Mesenchymal stem cell (in vitro differentiated cells and primary cell): Measurements from ENCODE around the gene MTCL1.

ENCODE experiments used
- DNase-seq: peaks from one replicate; pipeline ENCODE4 v3.0.0-alpha.2; 2013
- H2AFZ ChIP-seq: one replicate; pipeline ENCODE4 v1.6.1; 2013; ENCODE audit warnings: low read depth, mild to moderate bottlenecking, control low read depth, inconsistent platforms, low read length, moderate library complexity
- H2AK5ac ChIP-seq: 2 replicates; pipeline ENCODE4 v1.6.1; 2013; ENCODE audit warnings: low read length, moderate library complexity, mild to moderate bottlenecking, inconsistent platforms; ENCODE audit not compliant: severe bottlenecking
- H2BK120ac ChIP-seq: one replicate; pipeline ENCODE4 v1.6.1; 2013; ENCODE audit warnings: low read depth, mild to moderate bottlenecking, inconsistent platforms, low read length, moderate library complexity
- H2BK12ac ChIP-seq, 2 experiments: one replicate each; pipeline ENCODE4 v1.6.1; 2013; ENCODE audit warnings: inconsistent platforms in 2 of 2, low read length in 2 of 2, mild to moderate bottlenecking in 2 of 2, moderate library complexity in 2 of 2, control low read depth in 1 of 2
- H2BK15ac ChIP-seq: one replicate; pipeline ENCODE4 v1.6.1; 2013; ENCODE audit warnings: mild to moderate bottlenecking, low read depth, inconsistent platforms; ENCODE audit not compliant: poor library complexity, severe bottlenecking
- H2BK5ac ChIP-seq: 2 replicates; pipeline ENCODE4 v1.6.1; 2013; ENCODE audit warnings: low read depth, mild to moderate bottlenecking, low read length, control low read depth, inconsistent platforms; ENCODE audit not compliant: poor library complexity, severe bottlenecking
- H3K14ac ChIP-seq, 2 experiments: one replicate each; pipeline ENCODE4 v1.6.1; 2013; ENCODE audit warnings: inconsistent platforms in 2 of 2, low read length in 2 of 2, control low read depth in 1 of 2, mild to moderate bottlenecking in 1 of 2, moderate library complexity in 1 of 2
- H3K18ac ChIP-seq, 2 experiments: one replicate each; pipeline ENCODE4 v1.6.1; 2013; ENCODE audit warnings: inconsistent platforms in 2 of 2, low read length in 2 of 2, control low read depth in 1 of 2, low read depth in 1 of 2, mild to moderate bottlenecking in 1 of 2
- H3K23ac ChIP-seq, 2 experiments: one replicate each; pipeline ENCODE4 v1.6.1; 2013; ENCODE audit warnings: inconsistent platforms in 2 of 2, low read length in 2 of 2, mild to moderate bottlenecking in 2 of 2, moderate library complexity in 2 of 2, control low read depth in 1 of 2
- H3K27ac ChIP-seq: 2 replicates; pipeline ENCODE4 v1.5.1; 2013; ENCODE audit warnings: mild to moderate bottlenecking, moderate library complexity, low read length, control low read depth, inconsistent platforms; ENCODE audit not compliant: poor library complexity, severe bottlenecking
- H3K27me3 ChIP-seq, 2 experiments: 2 replicates each; pipeline versions ENCODE4 v1.6.1 to v1.7.0; 2013; ENCODE audit warnings: low read length in 2 of 2, mild to moderate bottlenecking in 2 of 2, moderate library complexity in 2 of 2, control low read depth in 1 of 2, inconsistent platforms in 1 of 2; ENCODE audit not compliant: control insufficient read depth in 1 of 2, insufficient read depth in 1 of 2
- H3K36me3 ChIP-seq, 2 experiments: 2 replicates each; pipeline versions ENCODE4 v1.6.1 to v1.7.0; 2013; ENCODE audit warnings: low read length in 2 of 2, control low read depth in 1 of 2, inconsistent platforms in 1 of 2, low read depth in 1 of 2, mild to moderate bottlenecking in 1 of 2; ENCODE audit not compliant: insufficient read depth in 2 of 2, control insufficient read depth in 1 of 2
- H3K4ac ChIP-seq, 2 experiments: one replicate each; pipeline ENCODE4 v1.6.1; 2013; ENCODE audit warnings: inconsistent platforms in 2 of 2, low read length in 2 of 2, mild to moderate bottlenecking in 2 of 2, moderate library complexity in 2 of 2, control low read depth in 1 of 2, low read depth in 1 of 2
- H3K4me1 ChIP-seq: 2 replicates; pipeline ENCODE4 v1.6.1; 2013; ENCODE audit warnings: low read depth, low read length, control low read depth; ENCODE audit not compliant: control insufficient read depth, insufficient read depth
- H3K4me2 ChIP-seq: 2 replicates; pipeline ENCODE4 v1.6.1; 2013; ENCODE audit warnings: low read length, mild to moderate bottlenecking, inconsistent platforms; ENCODE audit not compliant: poor library complexity, severe bottlenecking
- H3K4me3 ChIP-seq, 2 experiments: 2 replicates each; pipeline versions ENCODE4 v1.5.1 to v1.7.0; 2013; ENCODE audit warnings: low read length in 2 of 2, mild to moderate bottlenecking in 2 of 2, control low read depth in 1 of 2, low read depth in 1 of 2; ENCODE audit not compliant: insufficient read depth in 1 of 2
- H3K79me1 ChIP-seq: replicated peaks from 2 replicates; pipeline ENCODE4 v1.6.1; 2013; ENCODE audit warnings: mild to moderate bottlenecking, control low read depth, low read length, inconsistent platforms; ENCODE audit not compliant: poor library complexity, severe bottlenecking
- H3K9ac ChIP-seq: 2 replicates; pipeline ENCODE4 v1.7.0; 2013; ENCODE audit warnings: mild to moderate bottlenecking, low read length, moderate library complexity
- H3K9me3 ChIP-seq: 2 replicates; pipeline ENCODE4 v1.7.0; 2013; ENCODE audit warnings: mild to moderate bottlenecking, low read length; ENCODE audit not compliant: control insufficient read depth
- H4K8ac ChIP-seq: one replicate; pipeline ENCODE4 v1.6.1; 2013; ENCODE audit warnings: inconsistent platforms, mild to moderate bottlenecking, low read length, moderate library complexity
- H4K91ac ChIP-seq: one replicate; pipeline ENCODE4 v1.6.1; 2013; ENCODE audit warnings: mild to moderate bottlenecking, low read length, inconsistent platforms
- WGBS: methylation state at CpG from one replicate; pipeline ENCODE4 v1.1.7; 2013; ENCODE audit warnings: mixed read lengths; 5-methylcytosine and 5-hydroxymethylcytosine counted together

Gene MTCL1

DNA sequence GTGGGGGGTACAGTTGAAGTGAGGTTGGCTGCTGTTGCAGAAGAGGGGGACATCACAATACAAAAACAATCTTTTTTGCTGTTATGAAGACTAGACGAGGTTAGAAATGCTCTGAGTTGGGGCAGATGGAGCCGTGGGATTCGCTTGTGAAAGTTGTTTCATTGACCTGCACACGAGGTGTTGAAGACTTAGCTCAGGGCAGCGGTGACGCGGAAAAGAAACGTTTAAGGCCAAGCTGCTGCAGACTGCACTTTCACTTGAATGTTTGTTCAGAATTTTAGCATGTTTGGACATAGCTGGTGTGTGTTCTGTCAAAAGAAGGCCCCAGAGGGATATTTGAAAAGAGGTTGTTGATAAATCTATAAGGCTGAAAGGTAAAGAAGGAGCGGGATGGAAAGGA, 46.3 kb downstream of the MTCL1 start:
- Histone ChIP-seq H3K23ac (no peak overlapping the region), H3K27me3 (no peaks in the 10 kb centered on the region), H3K36me3 (peaks cover 49 to 83% of the 10 kb centered on the region in 2 experiments), H3K9me3 (no peaks in the 10 kb centered on the region), H4K8ac (peak overlapping the region; percentile 52), H2BK12ac (peak overlapping the region; percentile 83 to 91), H3K4ac (peak overlapping the region; percentile 64 to 84), H2BK15ac (peak overlapping the region; percentile 60), H3K27ac (peak overlapping the region; percentile 92), H3K79me1 (no peaks in the 10 kb centered on the region), H2AFZ (no peak overlapping the region), H3K4me2 (no peak overlapping the region), H3K18ac (peak overlapping the region; percentile 81 to 90), H3K4me1 (peaks cover 54% of the 10 kb centered on the region), H3K4me3 (peak overlapping the region in 1 of 2 experiments; percentile 16), H3K14ac (no peak overlapping the region), H2BK120ac (peak overlapping the region; percentile 93), H4K91ac (peak overlapping the region; percentile 87), H3K9ac (peak overlapping the region; percentile 64), H2AK5ac (peak overlapping the region; percentile 91), H2BK5ac (no peak overlapping the region)
- 75% methylated on average over 9 of the region's 9 CpGs for WGBS
- DNase-seq = peak; percentile 56

- H3K9me3 ChIP-seq = no peaks in the 10 kb centered on the region
- H3K36me3 ChIP-seq = peaks cover 48 to 83% of the 10 kb centered on the region in 2 experiments
- H2BK12ac ChIP-seq = peak overlapping the region; percentile 29 to 98
- H3K18ac ChIP-seq = peak overlapping the region; percentile 34 to 83
- peak overlapping the region in 1 of 2 experiments; percentile 84 for H3K14ac ChIP-seq
- H2AFZ ChIP-seq = no peak overlapping the region
- H3K27me3 ChIP-seq = no peaks in the 10 kb centered on the region
- H4K8ac ChIP-seq = no peak overlapping the region
- H3K4me1 ChIP-seq = peaks cover 50% of the 10 kb centered on the region
- no peak overlapping the region for H2BK120ac ChIP-seq
- H3K4me2 ChIP-seq = no peak overlapping the region
- H3K23ac ChIP-seq = no peak overlapping the region
- H2BK5ac ChIP-seq = no peak overlapping the region
- H3K4me3 ChIP-seq = no peak overlapping the region
- no peak overlapping the region for H3K4ac ChIP-seq
- no peak overlapping the region for H2AK5ac ChIP-seq
- peak overlapping the region; percentile 64 for H3K9ac ChIP-seq
- WGBS = 87% methylated on average over 1 of the region's 1 CpG
- no peak overlapping the region for H2BK15ac ChIP-seq
- no peak for DNase-seq
- no peak overlapping the region for H4K91ac ChIP-seq
- H3K27ac ChIP-seq = peak overlapping the region; percentile 63
- H3K79me1 ChIP-seq = no peaks in the 10 kb centered on the region
Observed at GRCh38 chr18:8752329-8752728, 47.0 kb downstream of the MTCL1 start.

- Histone ChIP-seq H2BK15ac (no peak overlapping the region), H4K8ac (peak overlapping the region; percentile 3), H4K91ac (no peak overlapping the region), H2BK5ac (peak overlapping the region; percentile 38), H2BK120ac (no peak overlapping the region), H3K4ac (peak overlapping the region; percentile 6 to 16), H3K4me1 (peaks cover 38% of the 10 kb centered on the region), H3K9ac (no peak overlapping the region), H3K9me3 (no peaks in the 10 kb centered on the region), H2BK12ac (peak overlapping the region in 1 of 2 experiments; percentile 70), H3K27ac (peak overlapping the region; percentile 86), H3K4me2 (no peak overlapping the region), H2AFZ (no peak overlapping the region), H3K36me3 (peaks cover 41 to 82% of the 10 kb centered on the region in 2 experiments), H3K18ac (peak overlapping the region in 1 of 2 experiments; percentile 55), H3K79me1 (peaks cover 2% of the 10 kb centered on the region), H3K14ac (peak overlapping the region in 1 of 2 experiments; percentile 28), H3K27me3 (no peaks in the 10 kb centered on the region), H2AK5ac (peak overlapping the region; percentile 78), H3K23ac (no peak overlapping the region), H3K4me3 (no peak overlapping the region)
- no peak for DNase-seq
- 86% methylated on average over 20 of the region's 20 CpGs for WGBS
Observed at GRCh38 chr18:8754995-8755960, 49.9 kb downstream of the MTCL1 start.

GRCh38 chr18:8756571-8756970, 51.2 kb downstream of the MTCL1 start:
- Histone ChIP-seq H3K4me3 (no peak overlapping the region), H3K36me3 (peaks cover 41 to 83% of the 10 kb centered on the region in 2 experiments), H3K4me1 (peaks cover 30% of the 10 kb centered on the region), H2BK15ac (no peak overlapping the region), H4K8ac (peak overlapping the region; percentile 3), H2BK12ac (peak overlapping the region in 1 of 2 experiments; percentile 37), H3K9ac (no peak overlapping the region), H4K91ac (no peak overlapping the region), H3K9me3 (no peaks in the 10 kb centered on the region), H3K4ac (peak overlapping the region in 1 of 2 experiments; percentile 50), H3K27ac (peak overlapping the region; percentile 12), H3K14ac (no peak overlapping the region), H3K4me2 (no peak overlapping the region), H3K18ac (peak overlapping the region in 1 of 2 experiments; percentile 61), H2AFZ (no peak overlapping the region), H3K23ac (peak overlapping the region in 1 of 2 experiments; percentile 88), H3K27me3 (no peaks in the 10 kb centered on the region), H2BK5ac (no peak overlapping the region), H2AK5ac (peak overlapping the region; percentile 50), H3K79me1 (peaks cover 2% of the 10 kb centered on the region), H2BK120ac (no peak overlapping the region)
- 86% methylated on average over 2 of the region's 2 CpGs for WGBS
- no peak for DNase-seq
